HG03457 (cell line): ENCODE measurements around the gene KANSL1.
"Not testable (repeated sequence)": the region's sequence is repeated elsewhere in the genome, so short reads cannot be mapped to it uniquely, and the experiment has no call there.

Experiments
- ATAC-seq: cut with Tn5 transposase; IDR thresholded peaks from one replicate; pipeline ENCODE4 v1.9.1; 2021; ENCODE audit warnings: moderate number of reproducible peaks; ENCODE audit not compliant: unreplicated experiment

The KANSL1 gene

DNA sequence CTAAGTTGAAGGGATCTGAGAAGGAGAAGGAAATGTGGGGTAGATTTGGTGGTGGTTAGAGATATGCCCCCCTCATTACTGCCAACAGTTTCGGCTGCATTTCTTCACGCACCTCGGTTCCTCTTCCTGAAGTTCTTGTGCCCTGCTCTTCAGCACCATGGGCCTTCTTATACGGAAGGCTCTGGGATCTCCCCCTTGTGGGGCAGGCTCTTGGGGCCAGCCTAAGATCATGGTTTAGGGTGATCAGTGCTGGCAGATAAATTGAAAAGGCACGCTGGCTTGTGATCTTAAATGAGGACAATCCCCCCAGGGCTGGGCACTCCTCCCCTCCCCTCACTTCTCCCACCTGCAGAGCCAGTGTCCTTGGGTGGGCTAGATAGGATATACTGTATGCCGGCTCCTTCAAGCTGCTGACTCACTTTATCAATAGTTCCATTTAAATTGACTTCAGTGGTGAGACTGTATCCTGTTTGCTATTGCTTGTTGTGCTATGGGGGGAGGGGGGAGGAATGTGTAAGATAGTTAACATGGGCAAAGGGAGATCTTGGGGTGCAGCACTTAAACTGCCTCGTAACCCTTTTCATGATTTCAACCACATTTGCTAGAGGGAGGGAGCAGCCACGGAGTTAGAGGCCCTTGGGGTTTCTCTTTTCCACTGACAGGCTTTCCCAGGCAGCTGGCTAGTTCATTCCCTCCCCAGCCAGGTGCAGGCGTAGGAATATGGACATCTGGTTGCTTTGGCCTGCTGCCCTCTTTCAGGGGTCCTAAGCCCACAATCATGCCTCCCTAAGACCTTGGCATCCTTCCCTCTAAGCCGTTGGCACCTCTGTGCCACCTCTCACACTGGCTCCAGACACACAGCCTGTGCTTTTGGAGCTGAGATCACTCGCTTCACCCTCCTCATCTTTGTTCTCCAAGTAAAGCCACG lies 165.9 kb downstream of the KANSL1 start:
- ATAC-seq = no peak

DNA sequence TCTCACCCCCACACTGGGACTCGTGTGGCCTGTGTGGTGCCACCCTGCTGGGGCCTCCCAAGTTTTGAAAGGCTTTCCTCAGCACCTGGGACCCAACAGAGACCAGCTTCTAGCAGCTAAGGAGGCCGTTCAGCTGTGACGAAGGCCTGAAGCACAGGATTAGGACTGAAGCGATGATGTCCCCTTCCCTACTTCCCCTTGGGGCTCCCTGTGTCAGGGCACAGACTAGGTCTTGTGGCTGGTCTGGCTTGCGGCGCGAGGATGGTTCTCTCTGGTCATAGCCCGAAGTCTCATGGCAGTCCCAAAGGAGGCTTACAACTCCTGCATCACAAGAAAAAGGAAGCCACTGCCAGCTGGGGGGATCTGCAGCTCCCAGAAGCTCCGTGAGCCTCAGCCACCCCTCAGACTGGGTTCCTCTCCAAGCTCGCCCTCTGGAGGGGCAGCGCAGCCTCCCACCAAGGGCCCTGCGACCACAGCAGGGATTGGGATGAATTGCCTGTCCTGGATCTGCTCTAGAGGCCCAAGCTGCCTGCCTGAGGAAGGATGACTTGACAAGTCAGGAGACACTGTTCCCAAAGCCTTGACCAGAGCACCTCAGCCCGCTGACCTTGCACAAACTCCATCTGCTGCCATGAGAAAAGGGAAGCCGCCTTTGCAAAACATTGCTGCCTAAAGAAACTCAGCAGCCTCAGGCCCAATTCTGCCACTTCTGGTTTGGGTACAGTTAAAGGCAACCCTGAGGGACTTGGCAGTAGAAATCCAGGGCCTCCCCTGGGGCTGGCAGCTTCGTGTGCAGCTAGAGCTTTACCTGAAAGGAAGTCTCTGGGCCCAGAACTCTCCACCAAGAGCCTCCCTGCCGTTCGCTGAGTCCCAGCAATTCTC lies 166.8 kb downstream of the KANSL1 start:
- no peak for ATAC-seq

DNA sequence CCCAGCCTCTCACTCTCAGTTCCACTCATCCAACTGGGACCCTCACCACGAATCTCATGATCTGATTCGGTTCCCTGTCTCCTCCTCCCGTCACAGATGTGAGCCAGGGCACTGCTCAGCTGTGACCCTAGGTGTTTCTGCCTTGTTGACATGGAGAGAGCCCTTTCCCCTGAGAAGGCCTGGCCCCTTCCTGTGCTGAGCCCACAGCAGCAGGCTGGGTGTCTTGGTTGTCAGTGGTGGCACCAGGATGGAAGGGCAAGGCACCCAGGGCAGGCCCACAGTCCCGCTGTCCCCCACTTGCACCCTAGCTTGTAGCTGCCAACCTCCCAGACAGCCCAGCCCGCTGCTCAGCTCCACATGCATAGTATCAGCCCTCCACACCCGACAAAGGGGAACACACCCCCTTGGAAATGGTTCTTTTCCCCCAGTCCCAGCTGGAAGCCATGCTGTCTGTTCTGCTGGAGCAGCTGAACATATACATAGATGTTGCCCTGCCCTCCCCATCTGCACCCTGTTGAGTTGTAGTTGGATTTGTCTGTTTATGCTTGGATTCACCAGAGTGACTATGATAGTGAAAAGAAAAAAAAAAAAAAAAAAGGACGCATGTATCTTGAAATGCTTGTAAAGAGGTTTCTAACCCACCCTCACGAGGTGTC lies 167.6 kb downstream of the KANSL1 start:
- no peak for ATAC-seq

DNA sequence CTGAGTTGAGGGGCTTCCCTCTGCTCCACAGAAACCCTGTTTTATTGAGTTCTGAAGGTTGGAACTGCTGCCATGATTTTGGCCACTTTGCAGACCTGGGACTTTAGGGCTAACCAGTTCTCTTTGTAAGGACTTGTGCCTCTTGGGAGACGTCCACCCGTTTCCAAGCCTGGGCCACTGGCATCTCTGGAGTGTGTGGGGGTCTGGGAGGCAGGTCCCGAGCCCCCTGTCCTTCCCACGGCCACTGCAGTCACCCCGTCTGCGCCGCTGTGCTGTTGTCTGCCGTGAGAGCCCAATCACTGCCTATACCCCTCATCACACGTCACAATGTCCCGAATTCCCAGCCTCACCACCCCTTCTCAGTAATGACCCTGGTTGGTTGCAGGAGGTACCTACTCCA lies 168.2 kb downstream of the KANSL1 start:
- ATAC-seq = no peak

DNA sequence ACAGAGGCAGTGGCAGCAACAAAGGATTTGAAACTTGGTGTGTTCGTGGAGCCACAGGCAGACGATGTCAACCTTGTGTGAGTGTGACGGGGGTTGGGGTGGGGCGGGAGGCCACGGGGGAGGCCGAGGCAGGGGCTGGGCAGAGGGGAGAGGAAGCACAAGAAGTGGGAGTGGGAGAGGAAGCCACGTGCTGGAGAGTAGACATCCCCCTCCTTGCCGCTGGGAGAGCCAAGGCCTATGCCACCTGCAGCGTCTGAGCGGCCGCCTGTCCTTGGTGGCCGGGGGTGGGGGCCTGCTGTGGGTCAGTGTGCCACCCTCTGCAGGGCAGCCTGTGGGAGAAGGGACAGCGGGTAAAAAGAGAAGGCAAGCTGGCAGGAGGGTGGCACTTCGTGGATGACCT lies 168.6 kb downstream of the KANSL1 start:
- no peak for ATAC-seq

DNA sequence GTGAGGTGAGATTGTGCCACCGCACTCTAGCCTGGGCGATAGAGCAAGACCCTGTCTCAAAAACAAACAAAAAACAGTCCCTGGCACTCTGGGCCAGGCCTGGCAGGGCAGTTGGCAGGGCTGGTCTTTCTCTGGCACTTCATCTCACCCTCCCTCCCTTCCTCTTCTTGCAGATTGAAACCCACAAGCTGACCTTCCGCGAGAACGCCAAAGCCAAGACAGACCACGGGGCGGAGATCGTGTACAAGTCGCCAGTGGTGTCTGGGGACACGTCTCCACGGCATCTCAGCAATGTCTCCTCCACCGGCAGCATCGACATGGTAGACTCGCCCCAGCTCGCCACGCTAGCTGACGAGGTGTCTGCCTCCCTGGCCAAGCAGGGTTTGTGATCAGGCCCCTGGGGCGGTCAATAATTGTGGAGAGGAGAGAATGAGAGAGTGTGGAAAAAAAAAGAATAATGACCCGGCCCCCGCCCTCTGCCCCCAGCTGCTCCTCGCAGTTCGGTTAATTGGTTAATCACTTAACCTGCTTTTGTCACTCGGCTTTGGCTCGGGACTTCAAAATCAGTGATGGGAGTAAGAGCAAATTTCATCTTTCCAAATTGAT lies 169.3 kb downstream of the KANSL1 start:
- no peak for ATAC-seq

DNA sequence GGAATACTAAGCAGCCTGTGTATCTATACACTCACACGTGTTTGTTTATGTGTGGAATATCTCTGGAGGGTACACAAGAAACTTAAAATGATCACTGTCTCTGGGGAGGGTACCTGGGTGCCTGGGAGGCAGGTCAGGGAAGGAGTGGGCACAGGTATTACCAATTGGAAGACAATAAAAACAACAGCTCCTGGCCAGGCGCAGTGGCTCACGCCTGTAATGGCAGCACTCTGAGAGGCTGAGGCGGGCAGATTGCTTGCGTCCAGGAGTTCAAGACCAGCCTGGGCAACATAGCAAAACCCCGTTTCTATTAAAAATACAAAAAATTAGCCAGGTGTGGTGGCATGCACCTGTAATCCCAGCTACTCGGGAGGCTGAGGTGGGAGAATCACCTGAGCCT lies 169.9 kb downstream of the KANSL1 start:
- not testable (repeated sequence) for ATAC-seq

DNA sequence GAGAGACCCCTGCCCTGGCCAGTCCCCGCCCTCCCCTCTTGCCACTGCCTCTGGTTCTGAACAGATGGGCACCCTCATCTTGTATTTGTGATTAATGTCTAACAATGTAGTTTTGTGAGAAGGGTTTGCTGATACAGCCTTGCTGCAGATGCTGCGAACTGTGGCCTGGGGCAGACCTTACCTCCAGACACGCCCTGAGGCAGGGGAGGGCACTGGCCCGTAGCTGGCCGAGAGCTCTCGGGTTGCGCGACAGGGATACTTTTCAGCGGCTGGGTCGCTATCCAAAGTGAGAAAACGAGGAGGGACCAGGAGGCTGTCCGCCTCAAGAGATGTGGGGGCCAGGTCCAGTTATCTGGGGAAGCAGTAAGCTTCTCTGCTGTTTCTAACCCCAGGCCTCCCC lies 172.2 kb downstream of the KANSL1 start:
- ATAC-seq = no peak

DNA sequence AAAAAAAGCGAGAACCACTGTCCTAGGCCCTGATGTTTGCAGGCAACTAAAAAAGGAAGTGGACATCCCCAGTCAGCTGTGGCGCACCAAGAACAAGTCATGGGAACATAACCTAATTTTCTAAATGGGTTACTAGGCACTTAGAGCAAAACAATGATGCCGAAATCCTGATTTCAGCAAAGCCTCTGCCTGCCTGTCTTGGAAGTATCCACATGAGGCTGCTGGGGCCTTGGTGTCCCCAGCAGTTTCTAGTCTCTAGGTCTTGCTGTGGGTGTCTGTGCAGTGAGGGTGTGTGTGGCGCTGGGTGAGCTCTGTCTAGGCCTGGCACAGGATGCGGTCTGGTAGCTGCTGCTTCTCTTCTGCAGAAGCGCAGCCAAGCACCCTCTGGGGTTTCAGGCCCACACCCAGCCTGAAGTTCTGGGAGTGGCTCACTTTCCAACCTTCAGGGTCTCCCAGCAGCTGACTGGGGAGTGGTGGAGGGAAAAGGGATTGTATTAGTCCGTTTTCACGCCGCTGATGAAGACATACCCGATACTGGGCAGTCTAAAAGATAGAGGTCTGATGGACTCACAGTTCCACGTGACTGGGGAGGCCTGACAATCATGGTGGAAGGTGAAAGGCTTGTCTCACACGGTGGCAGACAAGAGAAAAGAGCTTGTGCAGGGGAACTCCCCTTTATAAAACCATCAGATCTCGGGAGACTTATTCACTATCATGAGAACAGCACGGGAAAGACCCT lies 173.0 kb downstream of the KANSL1 start:
- ATAC-seq = no peak

DNA sequence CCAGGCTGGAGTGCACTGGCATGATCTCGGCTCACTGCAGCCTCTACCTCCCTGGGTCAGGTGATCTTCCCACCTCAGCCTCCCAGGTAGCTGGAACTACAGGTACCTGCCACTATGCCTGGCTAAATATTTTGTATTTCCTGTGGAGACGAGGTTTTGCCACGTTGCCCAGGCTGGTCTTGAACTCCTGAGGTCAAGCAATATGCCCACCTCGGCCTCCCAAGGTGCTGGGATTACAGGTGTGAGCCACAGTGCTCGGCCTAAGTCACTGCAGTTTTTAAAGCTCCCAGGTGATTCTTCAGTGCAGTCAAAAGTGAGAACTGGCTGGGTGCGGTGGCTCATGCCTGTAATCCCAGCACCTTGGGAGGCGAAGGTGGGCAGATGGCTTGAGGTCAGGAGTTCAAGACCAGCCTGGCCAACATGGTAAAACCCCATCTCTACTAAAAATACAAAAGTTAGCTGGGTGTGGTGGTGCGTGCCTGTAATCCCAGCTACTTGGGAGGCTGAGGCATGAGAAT lies 173.8 kb downstream of the KANSL1 start:
- not testable (repeated sequence) for ATAC-seq

DNA sequence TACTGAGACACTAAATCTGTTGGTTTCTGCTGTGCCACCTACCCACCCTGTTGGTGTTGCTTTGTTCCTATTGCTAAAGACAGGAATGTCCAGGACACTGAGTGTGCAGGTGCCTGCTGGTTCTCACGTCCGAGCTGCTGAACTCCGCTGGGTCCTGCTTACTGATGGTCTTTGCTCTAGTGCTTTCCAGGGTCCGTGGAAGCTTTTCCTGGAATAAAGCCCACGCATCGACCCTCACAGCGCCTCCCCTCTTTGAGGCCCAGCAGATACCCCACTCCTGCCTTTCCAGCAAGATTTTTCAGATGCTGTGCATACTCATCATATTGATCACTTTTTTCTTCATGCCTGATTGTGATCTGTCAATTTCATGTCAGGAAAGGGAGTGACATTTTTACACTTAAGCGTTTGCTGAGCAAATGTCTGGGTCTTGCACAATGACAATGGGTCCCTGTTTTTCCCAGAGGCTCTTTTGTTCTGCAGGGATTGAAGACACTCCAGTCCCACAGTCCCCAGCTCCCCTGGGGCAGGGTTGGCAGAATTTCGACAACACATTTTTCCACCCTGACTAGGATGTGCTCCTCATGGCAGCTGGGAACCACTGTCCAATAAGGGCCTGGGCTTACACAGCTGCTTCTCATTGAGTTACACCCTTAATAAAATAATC lies 179.6 kb downstream of the KANSL1 start:
- no peak for ATAC-seq

DNA sequence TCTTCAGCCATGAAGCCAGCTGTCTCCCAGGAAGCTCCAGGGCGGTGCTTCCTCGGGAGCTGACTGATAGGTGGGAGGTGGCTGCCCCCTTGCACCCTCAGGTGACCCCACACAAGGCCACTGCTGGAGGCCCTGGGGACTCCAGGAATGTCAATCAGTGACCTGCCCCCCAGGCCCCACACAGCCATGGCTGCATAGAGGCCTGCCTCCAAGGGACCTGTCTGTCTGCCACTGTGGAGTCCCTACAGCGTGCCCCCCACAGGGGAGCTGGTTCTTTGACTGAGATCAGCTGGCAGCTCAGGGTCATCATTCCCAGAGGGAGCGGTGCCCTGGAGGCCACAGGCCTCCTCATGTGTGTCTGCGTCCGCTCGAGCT lies 180.1 kb downstream of the KANSL1 start:
- ATAC-seq = no peak

DNA sequence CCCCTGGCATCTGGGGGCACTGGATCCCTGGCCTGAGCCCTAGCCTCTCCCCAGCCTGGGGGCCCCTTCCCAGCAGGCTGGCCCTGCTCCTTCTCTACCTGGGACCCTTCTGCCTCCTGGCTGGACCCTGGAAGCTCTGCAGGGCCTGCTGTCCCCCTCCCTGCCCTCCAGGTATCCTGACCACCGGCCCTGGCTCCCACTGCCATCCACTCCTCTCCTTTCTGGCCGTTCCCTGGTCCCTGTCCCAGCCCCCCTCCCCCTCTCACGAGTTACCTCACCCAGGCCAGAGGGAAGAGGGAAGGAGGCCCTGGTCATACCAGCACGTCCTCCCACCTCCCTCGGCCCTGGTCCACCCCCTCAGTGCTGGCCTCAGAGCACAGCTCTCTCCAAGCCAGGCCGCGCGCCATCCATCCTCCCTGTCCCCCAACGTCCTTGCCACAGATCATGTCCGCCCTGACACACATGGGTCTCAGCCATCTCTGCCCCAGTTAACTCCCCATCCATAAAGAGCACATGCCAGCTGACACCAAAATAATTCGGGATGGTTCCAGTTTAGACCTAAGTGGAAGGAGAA lies 180.6 kb downstream of the KANSL1 start:
- no peak for ATAC-seq

DNA sequence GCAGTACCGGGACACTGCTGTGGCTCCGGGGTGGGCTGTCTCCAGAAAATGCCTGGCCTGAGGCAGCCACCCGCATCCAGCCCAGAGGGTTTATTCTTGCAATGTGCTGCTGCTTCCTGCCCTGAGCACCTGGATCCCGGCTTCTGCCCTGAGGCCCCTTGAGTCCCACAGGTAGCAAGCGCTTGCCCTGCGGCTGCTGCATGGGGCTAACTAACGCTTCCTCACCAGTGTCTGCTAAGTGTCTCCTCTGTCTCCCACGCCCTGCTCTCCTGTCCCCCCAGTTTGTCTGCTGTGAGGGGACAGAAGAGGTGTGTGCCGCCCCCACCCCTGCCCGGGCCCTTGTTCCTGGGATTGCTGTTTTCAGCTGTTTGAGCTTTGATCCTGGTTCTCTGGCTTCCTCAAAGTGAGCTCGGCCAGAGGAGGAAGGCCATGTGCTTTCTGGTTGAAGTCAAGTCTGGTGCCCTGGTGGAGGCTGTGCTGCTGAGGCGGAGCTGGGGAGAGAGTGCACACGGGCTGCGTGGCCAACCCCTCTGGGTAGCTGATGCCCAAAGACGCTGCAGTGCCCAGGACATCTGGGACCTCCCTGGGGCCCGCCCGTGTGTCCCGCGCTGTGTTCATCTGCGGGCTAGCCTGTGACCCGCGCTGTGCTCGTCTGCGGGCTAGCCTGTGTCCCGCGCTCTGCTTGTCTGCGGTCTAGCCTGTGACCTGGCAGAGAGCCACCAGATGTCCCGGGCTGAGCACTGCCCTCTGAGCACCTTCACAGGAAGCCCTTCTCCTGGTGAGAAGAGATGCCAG lies 181.3 kb downstream of the KANSL1 start:
- no peak for ATAC-seq

DNA sequence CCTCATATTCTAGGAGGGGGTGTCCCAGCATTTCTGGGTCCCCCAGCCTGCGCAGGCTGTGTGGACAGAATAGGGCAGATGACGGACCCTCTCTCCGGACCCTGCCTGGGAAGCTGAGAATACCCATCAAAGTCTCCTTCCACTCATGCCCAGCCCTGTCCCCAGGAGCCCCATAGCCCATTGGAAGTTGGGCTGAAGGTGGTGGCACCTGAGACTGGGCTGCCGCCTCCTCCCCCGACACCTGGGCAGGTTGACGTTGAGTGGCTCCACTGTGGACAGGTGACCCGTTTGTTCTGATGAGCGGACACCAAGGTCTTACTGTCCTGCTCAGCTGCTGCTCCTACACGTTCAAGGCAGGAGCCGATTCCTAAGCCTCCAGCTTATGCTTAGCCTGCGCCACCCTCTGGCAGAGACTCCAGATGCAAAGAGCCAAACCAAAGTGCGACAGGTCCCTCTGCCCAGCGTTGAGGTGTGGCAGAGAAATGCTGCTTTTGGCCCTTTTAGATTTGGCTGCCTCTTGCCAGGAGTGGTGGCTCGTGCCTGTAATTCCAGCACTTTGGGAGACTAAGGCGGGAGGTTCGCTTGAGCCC lies 182.5 kb downstream of the KANSL1 start:
- ATAC-seq = no peak

DNA sequence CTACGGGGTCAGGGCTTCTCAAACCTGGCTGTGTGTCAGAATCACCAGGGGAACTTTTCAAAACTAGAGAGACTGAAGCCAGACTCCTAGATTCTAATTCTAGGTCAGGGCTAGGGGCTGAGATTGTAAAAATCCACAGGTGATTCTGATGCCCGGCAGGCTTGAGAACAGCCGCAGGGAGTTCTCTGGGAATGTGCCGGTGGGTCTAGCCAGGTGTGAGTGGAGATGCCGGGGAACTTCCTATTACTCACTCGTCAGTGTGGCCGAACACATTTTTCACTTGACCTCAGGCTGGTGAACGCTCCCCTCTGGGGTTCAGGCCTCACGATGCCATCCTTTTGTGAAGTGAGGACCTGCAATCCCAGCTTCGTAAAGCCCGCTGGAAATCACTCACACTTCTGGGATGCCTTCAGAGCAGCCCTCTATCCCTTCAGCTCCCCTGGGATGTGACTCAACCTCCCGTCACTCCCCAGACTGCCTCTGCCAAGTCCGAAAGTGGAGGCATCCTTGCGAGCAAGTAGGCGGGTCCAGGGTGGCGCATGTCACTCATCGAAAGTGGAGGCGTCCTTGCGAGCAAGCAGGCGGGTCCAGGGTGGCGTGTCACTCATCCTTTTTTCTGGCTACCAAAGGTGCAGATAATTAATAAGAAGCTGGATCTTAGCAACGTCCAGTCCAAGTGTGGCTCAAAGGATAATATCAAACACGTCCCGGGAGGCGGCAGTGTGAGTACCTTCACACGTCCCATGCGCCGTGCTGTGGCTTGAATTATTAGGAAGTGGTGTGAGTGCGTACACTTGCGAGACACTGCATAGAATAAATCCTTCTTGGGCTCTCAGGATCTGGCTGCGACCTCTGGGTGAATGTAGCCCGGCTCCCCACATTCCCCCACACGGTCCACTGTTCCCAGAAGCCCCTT lies 183.3 kb downstream of the KANSL1 start:
- ATAC-seq = no peak

DNA sequence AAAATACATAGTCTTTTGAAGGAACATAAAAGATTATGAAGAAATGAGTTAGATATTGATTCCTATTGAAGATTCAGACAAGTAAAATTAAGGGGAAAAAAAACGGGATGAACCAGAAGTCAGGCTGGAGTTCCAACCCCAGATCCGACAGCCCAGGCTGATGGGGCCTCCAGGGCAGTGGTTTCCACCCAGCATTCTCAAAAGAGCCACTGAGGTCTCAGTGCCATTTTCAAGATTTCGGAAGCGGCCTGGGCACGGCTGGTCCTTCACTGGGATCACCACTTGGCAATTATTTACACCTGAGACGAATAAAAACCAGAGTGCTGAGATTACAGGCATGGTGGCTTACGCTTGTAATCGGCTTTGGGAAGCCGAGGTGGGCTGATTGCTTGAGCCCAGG lies 184.6 kb downstream of the KANSL1 start:
- no peak for ATAC-seq
